GM18517 (cell line): ENCODE data around the gene KIRREL2.

ENCODE experiments used
- ATAC-seq: cut with Tn5 transposase; IDR thresholded peaks from one replicate; pipeline ENCODE4 v1.9.1; 2021; ENCODE audit warnings: mild to moderate bottlenecking, moderate library complexity; ENCODE audit not compliant: unreplicated experiment

The KIRREL2 gene

DNA sequence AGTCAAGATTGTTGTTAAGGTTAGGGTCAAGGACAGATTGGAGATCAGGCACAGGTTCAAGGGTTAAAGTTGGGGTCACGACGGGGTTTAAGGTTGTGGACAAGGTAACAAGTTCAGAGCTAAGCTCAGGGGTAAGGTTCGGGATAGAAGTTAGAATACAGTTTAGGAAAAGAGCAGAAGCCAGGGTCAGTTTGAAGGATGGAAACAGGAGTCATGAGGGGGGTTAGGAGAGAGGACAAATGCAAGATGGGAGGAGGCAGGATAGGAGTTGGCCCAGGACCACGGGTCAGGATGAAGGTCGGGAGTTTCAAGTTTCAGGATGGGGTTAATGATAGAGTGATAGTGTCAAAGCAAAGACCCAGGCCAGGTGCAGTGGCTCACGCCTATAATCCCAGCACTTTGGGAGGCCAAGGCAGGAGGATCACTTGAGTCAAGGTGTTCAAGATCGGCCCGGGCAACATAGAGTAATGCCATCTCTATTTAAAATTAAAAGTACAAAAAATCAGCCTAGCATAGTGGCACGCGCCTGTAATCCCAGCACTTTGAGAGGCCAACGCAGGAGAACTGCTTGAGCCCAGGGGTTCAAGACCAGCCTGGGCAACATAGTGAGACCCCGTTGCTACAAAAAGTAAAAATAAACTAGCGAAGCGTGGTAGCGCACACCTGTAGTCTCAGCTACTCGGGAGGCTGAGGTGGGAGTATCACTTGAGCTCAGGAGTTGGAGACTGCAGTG is 12.1 kb upstream of the KIRREL2 start:
- no peak for ATAC-seq

DNA sequence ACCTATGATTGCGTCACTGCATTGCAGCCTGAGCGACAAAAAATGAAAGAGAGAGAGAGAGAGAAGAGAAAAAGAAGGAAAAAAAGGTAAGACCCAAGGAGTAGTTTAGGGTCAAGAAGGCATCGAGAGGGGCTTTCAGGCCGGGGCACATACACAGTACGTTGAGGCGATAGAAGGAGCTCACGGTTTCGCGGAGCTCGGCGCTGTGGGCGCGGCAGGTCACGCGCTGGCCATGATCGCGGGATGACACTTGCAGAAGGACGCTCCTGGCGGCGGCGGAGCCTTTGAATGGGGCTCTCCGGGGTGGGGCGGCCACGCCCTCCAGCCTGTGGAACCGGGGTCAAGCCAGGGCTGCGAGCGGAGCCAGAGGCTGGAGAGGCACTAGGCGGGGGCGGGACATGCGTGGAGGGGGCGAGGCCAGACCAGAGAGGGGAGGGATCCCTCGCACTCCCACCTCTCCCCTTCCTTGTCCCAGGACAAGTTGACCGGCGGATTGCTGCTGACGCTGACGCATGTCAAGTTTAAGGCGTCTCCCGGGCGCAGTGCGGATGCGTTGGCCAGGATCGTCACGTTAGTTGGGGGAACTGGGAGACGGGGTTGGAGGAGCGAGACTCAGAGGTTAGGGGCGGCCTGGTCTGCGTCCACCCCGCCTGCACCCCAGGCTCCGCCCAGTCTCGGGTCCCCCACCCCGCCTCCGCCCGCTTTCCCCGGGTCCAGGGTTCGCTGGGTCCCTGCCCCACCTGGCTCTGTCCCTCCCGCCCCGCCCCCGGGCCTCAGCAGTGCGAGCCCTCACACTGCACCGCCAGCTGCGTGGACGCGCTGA is 11.3 kb upstream of the KIRREL2 start:
- ATAC-seq: no peak

DNA sequence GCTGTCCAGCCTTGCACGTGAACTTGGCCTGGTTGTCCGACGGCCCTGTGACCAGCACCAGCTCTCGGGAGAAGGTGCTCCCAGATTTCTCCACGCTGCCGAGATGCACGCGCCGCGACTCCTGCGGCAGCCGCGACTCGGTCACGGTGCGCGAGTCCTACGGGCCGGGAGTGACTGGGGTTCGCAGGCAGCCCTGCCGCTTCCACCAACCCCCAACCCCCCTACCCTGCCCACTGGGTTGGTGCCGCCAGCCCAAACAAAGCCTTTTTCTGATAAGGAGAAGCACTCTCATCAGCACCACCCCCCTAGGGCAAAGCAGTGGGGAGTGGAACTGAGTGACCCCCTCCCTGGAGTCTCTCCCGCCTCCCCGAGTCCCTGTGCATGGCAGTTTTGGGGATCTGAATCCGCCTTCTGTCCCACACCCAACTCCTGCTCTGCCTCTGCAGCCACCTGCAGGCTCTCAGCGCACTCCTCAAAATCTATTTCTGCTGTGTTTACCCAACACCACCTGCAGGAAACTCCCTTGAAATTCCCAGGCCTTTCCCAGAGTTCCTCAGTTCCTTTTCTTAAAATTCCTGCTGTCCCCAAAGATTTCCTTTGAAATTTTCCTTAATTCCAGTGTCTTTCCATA is 10.6 kb upstream of the KIRREL2 start:
- ATAC-seq: no peak

DNA sequence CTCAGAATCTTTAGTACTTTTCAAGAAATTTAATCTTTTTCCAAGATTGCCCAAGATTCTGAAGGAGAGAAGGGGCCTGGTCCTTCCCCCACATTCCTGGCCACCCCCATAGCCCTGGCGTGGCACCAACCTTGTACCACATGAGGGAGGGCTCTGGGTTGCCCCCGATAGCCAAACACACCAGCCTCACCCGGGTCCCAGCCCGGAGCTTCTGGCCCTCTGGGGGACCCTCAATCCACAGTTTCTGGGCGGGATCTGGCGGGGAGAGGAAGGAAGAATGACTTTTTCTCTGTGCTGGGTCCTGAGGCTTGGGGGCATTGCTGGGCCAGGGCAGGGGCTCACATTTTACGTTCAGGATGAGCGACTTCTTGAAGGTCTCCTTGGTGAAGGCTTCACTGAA is 8.8 kb upstream of the KIRREL2 start:
- ATAC-seq: no peak

DNA sequence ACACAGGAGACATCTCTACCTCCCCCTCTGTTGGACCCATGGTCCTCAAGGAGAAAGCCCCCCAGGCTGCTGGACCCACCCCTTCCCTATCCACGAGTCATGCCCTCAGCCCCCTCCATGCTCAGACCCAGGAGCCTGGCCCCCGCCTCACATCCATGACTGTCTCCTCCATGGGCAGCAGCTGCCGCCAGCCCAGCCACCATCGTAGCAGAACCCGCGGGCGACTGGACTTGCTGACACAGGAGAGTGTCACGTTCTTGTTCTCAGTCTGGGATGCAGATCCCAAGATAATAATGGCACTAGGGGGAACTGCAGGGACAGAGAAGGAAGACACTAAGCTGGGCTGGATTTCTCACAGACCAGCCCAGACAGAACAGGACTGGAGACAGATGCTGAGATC is 8.2 kb upstream of the KIRREL2 start:
- no peak for ATAC-seq

DNA sequence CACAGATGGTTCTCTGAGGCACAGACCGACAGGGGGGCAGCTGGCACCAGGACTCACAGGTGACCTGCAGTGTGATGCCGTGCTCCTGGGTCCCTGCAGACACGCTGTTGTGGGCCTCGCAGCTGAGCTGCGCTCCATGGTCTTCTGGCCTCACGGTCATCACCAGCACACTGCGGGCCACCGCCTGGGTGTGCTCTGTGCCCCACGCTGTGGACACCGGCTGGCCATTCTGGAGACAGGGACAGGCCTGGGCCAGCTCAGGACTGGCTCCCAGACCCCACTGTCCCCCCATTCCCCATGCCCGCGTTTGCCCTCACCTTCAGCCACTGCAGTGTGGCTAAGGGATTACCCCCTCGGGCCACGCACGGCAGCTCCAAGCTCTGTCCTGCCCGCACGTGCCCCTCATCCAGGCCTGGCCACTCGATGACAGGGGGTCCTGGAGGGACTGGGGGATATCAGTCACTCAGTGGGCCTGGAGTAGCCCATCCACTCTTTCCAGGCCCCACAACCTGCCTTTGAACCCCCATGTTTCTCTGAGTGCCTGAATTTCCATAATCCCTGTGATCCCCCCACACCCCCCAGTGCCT is 7.7 kb upstream of the KIRREL2 start:
- no peak for ATAC-seq

DNA sequence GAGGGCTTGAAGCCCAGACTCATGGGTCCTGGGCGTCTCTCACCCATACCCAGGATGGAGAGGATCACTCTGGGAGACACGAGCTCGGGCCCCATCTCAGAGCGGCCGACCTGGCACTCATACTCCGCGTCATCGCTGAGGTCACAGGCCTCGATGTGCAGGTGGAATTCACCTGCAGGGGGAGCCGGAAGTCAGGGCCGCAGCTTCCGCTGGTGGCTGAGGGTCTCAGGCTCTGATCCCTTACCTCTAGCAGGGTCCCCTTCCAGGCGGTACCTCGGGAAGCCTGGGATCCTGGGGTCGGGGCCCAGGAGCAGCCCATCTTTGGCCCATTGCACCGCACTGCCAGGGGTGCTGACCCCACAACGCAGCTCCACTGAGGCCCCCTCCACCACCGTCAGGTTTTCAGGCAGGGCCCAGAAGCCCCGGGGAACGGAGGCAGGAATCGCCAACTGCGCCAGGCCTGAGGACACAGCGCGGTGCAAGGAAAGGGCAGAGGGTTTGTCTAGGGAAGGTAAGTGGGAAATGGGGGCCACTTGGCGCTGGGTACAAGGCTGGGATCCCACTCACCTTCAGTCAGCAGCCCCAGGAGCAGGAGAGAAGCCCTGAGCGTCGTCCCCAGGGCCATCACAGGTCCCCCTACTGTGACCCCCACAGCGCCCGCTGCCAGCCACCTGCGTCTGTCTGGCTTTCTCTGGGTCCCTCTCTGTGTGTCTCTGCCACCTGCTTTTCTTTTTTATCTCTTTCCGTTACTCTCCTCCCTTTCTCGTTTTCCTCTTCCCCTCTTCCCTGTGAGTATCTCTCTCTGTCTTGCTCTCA is 5.3 kb upstream of the KIRREL2 start:
- no peak for ATAC-seq

DNA sequence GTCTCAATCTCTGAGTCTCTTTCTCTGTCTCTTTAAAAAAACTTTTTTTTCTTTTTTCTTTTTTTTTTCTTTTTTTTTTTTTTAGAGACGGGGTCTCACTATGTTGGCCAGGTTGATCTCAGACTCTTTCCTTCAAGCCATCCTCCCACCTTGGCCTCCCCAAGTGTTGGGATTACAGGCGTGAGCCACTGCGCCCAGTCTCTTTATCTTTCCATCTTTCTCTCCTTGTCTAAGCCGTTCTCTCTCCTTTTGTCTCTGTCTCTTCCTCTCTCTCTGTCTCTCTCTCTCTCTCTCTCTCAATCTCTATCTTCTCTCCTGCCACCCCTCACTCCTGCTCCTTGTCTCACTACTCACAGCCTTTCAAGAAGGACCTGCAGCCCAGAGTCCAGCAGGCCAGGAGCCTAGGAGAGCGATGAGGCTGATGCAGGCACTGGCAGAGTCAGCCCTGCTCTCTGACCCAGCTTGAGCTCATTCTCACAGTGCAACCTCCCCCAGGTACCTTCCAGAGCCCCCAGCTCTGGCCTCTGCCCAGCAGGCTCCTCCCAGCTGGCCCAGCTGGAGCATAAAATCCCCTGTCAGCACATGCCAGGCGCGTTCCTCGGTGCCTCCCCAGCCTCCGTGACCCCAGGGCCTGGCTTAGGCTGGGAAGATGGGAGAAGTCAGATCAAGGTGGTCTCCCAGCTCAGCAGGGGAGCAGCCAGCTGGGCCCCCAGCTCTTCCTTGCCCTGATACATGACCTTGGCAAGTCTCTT is 4.5 kb upstream of the KIRREL2 start, which contains the start of gene NPHS1:
NPHS1 (minus strand) TSS at position 476 of the 752 bp plus-strand sequence. CDS start 667 bp downstream, outside the sequence.
- no peak for ATAC-seq

DNA sequence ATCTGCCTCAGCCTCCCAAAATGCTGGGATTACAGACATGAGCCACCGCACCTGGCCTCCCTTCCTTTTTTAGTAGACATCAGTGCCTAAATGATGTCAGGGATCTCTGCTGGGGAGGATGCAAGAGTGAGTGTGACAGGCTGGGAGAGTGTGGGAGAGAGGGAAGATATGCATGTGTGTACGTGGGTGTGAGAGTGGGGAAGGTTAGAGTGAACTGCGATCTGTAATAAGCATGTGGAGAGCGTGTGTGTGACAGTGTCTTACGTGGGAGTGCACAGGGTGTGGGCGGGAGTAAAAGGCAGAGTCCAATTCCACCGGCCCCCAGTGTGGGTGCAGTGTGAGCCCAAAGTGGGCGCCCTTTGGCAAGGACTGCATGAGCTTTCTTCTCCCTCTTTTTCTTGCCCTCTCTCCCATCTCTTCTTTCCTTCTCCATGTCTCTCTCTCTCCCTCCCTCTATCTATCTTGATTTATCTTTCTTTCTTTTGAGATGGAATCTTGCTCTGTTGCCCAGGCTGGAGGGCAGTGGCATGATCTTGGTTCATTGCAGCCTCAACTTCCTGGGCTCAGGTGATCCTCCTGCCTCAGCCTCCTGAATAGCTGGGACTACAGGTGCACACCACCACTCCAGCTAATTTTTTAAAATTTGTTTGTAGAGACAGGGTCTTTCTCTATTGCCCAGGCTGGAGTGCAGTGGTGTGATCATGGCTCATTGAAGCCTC is 3.5 kb upstream of the KIRREL2 start:
- ATAC-seq: no peak

DNA sequence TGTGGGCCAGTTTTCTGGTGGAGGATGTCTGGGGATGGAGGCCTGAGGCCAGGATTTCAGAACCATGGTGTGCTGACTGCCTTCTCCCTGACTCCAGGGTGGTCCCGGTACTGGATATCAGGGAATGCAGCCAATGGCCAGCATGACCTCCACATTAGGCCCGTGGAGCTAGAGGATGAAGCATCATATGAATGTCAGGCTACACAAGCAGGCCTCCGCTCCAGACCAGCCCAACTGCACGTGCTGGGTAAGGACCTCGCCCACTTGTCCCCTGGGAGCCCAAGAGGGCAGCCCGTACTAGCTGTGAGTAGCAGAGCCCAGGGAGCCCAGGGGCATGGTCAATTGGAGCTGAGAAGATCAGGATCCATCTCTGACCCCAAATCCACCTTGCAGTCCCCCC is 1.6 kb downstream of the KIRREL2 start:
- no peak for ATAC-seq

DNA sequence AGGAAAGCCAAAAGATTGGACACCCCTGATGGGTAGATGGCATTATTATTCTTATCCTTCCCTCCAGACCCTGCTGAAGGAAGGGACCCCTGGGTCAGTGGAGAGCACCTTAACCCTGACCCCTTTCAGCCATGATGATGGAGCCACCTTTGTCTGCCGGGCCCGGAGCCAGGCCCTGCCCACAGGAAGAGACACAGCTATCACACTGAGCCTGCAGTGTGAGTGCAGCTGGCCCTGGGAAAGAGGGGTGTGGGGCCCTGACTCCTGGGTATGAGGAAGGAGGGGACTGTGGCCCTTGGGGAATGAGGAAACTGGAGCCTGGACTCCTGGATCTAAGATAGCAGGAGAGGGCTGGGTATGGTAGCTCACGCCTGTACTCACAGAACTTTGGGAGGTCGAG is 2.7 kb downstream of the KIRREL2 start:
- ATAC-seq: no peak

DNA sequence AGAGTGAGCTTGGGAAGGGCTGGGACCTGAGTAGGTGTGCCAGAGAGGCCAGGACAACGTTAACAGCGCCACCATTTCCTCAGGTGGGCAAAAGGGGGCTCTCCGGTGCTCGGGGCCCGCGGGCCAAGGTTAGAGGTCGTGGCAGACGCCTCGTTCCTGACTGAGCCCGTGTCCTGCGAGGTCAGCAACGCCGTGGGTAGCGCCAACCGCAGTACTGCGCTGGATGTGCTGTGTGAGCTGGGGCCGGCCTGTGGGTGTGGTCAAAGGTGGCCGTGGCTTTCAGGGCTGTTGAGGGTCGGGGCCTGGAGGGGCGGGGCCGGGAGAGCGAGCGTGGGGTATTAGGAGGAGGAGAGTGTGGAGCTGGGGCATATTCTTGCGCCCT is 3.7 kb downstream of the KIRREL2 start:
- ATAC-seq: no peak

DNA sequence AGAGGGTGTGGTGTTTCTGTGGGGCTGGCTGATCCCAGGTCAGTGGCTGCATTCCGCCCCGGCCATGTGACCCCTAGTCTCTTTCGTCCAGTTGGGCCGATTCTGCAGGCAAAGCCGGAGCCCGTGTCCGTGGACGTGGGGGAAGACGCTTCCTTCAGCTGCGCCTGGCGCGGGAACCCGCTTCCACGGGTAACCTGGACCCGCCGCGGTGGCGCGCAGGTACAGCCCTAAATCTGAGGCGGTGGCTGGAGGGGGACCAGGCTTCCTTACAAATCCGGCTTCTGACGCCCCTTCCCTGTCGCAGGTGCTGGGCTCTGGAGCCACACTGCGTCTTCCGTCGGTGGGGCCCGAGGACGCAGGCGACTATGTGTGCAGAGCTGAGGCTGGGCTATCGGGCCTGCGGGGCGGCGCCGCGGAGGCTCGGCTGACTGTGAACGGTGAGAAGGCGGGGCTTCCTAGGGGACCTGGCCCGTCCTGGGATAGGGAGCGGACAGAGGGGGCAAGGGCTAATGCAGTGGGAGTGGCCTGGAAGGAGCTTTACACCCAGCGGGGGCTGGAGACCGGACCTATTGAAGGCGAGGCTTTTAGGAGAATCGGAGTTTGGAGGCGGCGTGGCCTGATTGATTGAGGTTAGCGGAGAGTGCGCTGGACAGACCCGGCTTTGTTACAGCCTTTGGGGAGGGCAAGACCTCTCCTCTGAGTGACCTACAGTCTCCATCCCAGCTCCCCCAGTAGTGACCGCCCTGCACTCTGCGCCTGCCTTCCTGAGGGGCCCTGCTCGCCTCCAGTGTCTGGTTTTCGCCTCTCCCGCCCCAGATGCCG is 4.3 kb downstream of the KIRREL2 start:
- no peak for ATAC-seq

DNA sequence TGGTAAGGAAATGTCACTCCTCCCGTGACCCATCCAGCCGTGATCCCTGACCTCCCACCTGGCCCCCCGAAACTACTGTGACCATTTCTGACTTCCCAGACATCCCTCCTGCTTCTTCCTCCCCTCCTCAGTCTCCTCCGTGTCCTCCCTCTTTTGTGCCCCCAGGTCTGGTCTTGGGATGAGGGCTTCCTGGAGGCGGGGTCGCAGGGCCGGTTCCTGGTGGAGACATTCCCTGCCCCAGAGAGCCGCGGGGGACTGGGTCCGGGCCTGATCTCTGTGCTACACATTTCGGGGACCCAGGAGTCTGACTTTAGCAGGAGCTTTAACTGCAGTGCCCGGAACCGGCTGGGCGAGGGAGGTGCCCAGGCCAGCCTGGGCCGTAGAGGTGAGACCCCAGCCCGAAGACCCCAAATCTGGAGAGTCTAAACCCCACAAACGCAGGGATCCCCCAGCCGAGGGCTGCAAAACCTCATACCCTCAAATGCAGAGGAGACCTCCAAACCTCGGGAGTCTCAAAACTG is 5.0 kb downstream of the KIRREL2 start:
- ATAC-seq: no peak

DNA sequence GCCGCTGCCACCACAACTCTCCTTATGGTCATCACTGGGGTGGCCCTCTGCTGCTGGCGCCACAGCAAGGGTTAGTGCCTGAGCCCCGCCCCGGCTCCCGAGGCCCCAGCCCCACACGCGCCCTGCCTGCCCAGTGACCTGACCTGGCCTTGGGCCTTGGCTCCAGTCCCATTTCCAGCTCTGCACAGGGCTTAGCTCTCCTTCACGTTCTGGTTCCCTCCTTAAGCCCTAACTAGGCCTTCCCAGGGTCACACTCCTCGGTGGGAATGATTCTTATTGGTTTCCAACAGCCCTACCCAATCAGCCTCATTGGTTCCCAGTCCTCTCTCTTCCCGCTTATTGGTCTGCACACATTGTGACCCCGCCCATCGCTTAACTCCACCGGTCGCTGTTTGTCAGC is 5.8 kb downstream of the KIRREL2 start:
- no peak for ATAC-seq

DNA sequence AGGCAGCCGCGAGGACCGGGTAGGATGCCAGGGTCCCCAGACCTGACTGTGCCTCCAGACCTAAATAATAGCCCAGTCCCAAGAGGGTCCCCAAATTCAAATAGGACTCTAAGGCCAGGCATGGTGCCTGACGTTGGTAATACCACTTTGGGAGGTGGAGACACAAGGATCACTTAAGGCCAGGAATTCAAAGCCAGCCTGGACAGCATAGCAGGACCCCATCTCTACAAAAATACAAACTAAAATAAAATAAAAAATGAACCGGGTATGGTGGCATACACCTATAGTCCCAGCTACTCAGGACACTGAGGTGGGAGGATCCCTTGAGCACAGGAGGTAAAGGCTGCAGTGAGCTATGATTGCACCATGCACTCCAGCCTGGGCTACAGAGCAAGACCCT is 6.3 kb downstream of the KIRREL2 start:
- ATAC-seq: no peak

DNA sequence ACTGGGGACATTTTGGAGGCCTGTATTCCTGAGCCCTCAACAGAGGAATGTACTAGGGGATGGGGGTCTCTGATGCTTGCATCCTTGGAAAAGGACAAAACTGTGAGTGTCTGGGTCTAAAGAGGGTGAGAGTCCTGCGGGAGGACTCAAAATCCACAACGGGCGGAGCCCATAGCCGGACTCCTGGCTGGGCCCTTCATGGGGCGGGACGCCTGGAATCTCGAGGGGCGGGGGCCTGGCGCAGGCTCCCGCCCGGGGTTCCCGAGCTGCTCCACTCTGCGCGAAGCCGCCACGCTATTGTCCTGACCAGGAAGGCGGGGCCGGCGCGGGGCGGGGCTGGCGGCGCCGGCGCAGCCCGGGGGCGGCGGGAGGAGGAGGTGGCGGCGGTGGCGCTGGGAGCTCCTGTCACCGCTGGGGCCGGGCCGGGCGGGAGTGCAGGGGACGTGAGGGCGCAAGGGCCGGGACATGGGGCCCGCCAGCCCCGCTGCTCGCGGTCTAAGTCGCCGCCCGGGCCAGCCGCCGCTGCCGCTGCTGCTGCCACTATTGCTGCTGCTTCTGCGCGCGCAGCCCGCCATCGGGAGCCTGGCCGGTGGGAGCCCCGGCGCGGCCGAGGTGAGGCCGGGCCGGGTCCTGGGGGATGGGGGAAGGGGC is 11.6 kb downstream of the KIRREL2 start, which contains the start of gene APLP1:
APLP1 (plus strand) TSS at position 403 of the 651 bp plus-strand sequence; CDS start at position 466, 63 bp downstream.
- ATAC-seq: no peak
